ENCODE results near the gene EGLN3.

DNA sequence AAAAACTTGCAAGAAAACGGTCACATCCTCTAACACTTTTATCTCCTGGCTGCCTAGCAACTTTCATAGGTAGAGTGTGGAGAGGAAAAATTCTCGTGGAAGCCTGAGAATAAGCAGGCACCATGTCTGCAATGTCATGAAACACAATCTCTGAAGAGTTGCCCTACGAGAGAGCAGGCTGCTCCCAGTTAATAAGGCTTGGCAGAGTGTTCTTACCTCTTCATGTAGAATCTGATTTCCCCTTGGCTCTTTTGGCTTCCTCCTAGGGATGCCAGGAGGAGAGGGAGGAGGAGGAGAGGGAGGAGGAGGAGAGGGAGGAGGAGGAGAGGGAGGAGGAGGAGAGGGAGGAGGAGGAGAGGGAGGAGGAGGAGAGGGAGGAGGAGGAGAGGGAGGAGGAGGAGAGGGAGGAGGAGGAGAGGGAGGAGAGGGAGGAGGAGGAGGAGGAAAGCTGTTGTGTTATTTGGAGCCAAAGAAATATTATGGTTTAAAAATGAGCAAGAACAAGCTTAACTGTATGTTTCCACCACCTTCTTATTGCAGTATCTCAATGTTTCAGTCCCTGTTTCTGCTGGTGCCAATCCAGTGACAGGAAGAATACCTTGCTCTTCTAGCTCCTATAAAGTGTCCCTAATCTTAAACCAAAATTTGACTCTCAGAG, 52.9 kb downstream of the EGLN3 start:
- no peak for TF ChIP-seq CTCF (IDR thresholded peaks at IDR 0.05; ENCODE audit: low read depth, low read length, poor library complexity, severe bottlenecking)
- TF ChIP-seq EZH2phosphoT487 (IDR thresholded peaks at IDR 0.05; ENCODE audit: borderline replicate concordance, low read length): no peak

Measured in DOHH2 (cell line).